Body of pancreas (tissue), 4 donors: ENCODE data around the gene RGS10.

Source experiments
- POLR2A ChIP-seq, 3 donors: fragments of 450-650 bp; IDR thresholded peaks; one replicate each; pipeline ENCODE4 v1.6.1; 2016; ENCODE audit warnings: antibody characterized with exemption in 3 of 3, mild to moderate bottlenecking in 2 of 3
- TF ChIP-seq, protein P1 (sequence below), 7 experiments: fragments of 450-650 bp in 4 of 7; fragments of 200-600 bp in 3 of 7; sonication (generic) in 3 of 7; IDR thresholded peaks; one replicate each; pipeline ENCODE4 v1.5.1; 2016 to 2019; ENCODE audit warnings: antibody characterized with exemption in 7 of 7

DNA sequence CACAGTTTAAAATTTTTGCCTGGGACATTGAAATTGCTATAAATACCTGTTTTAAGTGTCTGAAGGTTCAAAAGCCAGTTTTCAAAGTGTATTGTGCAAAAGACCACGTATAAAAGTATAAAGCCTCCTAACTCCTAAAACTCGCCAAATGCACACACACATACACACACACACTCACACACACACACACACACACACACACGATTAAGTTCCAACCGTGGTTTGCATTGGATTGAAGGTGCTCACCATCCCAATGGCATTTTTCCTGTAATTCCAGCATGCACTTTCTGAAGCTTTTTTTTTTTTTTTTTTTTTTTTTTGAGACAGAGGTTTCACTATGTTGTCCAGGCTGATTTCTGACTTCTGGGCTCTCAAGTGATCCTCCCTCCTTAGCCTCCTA, 2.8 kb upstream of the RGS10 start:
- TF ChIP-seq, protein P1, sequence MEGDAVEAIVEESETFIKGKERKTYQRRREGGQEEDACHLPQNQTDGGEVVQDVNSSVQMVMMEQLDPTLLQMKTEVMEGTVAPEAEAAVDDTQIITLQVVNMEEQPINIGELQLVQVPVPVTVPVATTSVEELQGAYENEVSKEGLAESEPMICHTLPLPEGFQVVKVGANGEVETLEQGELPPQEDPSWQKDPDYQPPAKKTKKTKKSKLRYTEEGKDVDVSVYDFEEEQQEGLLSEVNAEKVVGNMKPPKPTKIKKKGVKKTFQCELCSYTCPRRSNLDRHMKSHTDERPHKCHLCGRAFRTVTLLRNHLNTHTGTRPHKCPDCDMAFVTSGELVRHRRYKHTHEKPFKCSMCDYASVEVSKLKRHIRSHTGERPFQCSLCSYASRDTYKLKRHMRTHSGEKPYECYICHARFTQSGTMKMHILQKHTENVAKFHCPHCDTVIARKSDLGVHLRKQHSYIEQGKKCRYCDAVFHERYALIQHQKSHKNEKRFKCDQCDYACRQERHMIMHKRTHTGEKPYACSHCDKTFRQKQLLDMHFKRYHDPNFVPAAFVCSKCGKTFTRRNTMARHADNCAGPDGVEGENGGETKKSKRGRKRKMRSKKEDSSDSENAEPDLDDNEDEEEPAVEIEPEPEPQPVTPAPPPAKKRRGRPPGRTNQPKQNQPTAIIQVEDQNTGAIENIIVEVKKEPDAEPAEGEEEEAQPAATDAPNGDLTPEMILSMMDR (IDR thresholded peaks at IDR 0.05), result no peak
- TF ChIP-seq POLR2A (IDR thresholded peaks at IDR 0.05), result no peak
